ENCODE results near the gene RPS21.

DNA sequence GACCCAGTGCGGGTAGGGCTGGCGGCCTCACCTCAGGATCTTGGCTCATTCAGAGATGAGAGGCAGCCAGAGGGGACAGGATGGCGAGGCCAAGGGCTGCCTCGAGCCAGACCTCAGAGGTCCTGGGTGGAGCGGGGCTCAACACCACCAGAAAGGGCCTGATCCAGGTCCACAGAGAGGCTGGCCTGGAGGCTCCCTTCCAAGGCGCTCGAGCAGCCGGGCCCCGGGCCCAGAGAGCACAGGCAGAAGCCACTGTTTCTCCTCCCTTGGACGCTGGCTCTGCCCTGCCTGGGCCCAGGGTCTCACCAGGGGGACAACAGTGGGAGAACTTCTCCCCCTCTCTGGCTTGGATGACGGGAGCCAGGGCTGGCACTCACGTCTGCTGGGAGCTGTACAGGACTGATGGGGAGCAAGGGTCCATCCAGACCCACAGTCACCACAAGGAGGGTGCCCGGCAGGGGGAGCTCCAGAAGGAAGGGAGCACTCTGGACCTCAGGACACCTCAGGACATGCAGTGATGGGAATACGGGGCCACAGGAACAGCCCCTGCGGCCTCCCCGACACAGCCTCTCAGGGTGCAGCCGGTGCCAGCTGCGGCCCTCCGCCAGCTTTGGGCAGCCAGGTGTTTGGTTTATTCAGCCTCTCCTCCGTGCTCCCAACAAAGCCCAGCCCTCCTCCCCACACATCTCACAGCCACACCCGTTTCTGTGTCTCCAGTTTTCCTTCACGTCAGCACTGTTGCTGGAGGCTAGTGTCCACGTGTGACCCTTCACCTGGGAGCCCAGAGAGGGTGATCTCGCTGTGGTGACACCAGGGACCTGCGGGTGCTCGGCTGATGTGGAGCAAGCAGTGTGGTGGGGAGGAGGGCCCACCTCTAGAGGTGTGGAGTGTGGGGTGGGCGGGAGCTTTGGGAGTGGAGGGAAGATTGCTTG is 8.7 kb downstream of the RPS21 start:
- TF ChIP-seq, protein P1, sequence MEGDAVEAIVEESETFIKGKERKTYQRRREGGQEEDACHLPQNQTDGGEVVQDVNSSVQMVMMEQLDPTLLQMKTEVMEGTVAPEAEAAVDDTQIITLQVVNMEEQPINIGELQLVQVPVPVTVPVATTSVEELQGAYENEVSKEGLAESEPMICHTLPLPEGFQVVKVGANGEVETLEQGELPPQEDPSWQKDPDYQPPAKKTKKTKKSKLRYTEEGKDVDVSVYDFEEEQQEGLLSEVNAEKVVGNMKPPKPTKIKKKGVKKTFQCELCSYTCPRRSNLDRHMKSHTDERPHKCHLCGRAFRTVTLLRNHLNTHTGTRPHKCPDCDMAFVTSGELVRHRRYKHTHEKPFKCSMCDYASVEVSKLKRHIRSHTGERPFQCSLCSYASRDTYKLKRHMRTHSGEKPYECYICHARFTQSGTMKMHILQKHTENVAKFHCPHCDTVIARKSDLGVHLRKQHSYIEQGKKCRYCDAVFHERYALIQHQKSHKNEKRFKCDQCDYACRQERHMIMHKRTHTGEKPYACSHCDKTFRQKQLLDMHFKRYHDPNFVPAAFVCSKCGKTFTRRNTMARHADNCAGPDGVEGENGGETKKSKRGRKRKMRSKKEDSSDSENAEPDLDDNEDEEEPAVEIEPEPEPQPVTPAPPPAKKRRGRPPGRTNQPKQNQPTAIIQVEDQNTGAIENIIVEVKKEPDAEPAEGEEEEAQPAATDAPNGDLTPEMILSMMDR (IDR thresholded peaks at IDR 0.05), result no peak
- TF ChIP-seq POLR2A (IDR thresholded peaks at IDR 0.05), result no peak
